AG10803 (cell line): ENCODE data around the gene HSD17B7.
"Not testable (repeated sequence)": the region's sequence is repeated elsewhere in the genome, so short reads cannot be mapped to it uniquely, and the experiment has no call there.

Experiments used
- DNase-seq: peaks from one replicate; pipeline ENCODE4 v3.0.0; 2010; ENCODE audit warnings: low read depth
- H3K4me3 ChIP-seq: 2 replicates; pipeline ENCODE4 v1.5.1; 2011; ENCODE audit warnings: mild to moderate bottlenecking, low read length, control low read depth
- TF ChIP-seq, protein P1 (sequence below): conservative IDR thresholded peaks from 2 replicates; pipeline ENCODE4 v1.5.1; 2011; ENCODE audit warnings: mild to moderate bottlenecking, low read length, control low read depth, inconsistent platforms

The HSD17B7 gene, protein sequence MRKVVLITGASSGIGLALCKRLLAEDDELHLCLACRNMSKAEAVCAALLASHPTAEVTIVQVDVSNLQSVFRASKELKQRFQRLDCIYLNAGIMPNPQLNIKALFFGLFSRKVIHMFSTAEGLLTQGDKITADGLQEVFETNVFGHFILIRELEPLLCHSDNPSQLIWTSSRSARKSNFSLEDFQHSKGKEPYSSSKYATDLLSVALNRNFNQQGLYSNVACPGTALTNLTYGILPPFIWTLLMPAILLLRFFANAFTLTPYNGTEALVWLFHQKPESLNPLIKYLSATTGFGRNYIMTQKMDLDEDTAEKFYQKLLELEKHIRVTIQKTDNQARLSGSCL

DNA sequence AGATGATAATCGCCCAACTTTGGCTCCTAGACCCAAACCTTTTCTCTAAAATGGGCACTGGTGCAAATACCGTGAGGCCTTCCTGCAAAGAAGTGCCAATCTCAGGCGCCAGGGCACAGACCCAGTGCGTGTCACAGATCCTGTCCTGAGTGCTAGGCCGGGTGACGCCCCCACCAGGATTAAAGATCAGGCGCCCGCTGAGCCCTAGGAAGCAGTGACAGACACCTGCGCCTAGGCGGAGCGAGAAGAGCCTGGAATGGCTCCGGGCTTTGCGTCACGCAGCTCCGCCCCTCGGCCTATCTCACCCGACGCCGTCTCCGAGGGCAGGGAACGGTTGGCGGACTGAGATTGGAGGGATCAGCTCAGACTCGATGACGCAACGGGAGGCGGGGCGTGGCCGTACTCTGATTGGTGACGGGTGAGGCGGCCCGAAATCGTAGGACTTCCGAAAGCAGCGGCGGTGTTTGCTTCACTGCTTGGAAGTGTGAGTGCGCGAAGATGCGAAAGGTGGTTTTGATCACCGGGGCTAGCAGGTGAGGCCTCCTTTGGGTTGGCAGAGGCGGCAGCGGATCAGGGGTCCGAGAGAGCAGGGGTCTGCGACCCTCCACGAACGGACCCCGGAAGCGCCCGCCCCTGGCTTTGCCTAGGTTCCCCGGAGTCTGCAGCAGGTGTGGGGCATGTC is at the start of gene HSD17B7:
TSS of gene HSD17B7 (plus strand) at position 400 of the 682 bp plus-strand sequence. CDS start at position 499, 99 bp downstream.
- peak; percentile 32 for DNase-seq
- peak within 1 kb of the TSS; percentile 65 for H3K4me3 ChIP-seq

DNA sequence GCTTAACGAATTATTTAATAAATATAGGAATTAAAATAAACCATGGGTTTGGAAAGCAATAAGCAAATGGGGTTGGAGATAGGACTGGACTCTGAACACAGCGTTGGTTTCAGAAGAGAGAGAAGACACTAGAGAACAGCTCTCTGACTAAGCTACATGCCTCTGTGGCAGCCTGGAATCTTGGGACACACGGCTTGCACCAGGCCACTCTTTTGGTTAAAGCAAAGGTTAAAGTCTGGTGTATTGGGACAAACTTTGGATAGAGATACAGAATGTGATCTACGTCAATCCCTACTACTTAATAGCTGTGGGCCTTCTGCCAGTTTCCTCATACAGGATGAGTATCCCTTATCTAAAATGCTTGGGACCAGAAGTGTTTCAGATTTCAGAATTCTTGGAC is 49.7 kb upstream of the HSD17B7 start:
- no peak overlapping the region for H3K4me3 ChIP-seq
- no peak for DNase-seq
- TF ChIP-seq, protein P1, sequence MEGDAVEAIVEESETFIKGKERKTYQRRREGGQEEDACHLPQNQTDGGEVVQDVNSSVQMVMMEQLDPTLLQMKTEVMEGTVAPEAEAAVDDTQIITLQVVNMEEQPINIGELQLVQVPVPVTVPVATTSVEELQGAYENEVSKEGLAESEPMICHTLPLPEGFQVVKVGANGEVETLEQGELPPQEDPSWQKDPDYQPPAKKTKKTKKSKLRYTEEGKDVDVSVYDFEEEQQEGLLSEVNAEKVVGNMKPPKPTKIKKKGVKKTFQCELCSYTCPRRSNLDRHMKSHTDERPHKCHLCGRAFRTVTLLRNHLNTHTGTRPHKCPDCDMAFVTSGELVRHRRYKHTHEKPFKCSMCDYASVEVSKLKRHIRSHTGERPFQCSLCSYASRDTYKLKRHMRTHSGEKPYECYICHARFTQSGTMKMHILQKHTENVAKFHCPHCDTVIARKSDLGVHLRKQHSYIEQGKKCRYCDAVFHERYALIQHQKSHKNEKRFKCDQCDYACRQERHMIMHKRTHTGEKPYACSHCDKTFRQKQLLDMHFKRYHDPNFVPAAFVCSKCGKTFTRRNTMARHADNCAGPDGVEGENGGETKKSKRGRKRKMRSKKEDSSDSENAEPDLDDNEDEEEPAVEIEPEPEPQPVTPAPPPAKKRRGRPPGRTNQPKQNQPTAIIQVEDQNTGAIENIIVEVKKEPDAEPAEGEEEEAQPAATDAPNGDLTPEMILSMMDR, result no peak

DNA sequence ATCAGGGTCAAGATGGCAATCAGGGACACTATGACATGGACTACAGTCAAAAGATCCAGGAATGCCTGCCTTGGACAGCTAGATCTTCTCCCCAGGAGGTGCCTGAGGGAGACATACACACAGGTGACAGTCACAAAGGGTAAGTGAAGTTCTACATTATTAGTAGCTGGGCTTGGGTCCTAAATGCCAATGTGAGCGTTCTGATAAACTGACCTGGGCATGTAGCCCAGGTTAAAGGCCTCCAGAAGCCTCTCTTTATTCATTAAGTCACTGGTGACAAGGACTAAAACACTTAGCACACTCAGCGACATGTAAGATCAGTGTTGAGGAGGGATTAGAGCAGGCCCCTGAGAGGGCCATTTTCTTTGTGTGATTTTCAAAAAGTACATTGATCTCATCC is 48.9 kb upstream of the HSD17B7 start:
- TF ChIP-seq, protein P1, result no peak
- H3K4me3 ChIP-seq, result no peak overlapping the region
- no peak for DNase-seq

DNA sequence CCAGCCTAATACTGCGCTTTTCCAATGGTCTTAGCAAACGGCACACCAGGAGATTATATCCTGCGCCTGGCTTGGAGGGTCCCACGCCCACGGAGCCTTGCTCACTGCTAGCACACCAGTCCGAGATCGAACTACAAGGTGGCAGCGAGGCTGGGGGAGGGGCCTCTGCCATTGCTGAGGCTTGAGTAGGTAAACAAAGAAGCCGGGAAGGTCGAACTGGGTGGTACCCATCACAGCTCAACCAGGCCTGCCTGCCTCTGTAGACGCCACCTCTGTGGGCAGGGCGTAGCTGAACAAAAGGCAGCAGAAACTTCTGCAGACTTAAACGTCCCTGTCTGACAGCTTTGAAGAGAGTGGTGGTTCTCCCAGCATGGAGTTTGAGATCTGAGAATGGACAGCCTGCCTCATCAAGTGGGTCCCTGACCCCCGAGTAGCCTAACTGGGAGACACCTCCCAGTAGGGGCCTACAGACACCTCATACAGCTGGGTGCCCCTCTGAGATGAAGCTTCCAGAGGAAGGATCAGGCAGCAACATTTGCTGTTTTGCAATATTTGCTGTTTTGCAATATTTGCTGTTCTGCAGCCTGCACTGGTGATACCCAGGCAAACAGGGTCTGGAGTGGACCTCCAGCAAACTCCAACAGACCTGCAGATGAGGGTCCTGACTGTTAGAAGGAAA is 44.1 kb upstream of the HSD17B7 start:
- H3K4me3 ChIP-seq, DNase-seq: not testable (repeated sequence)

DNA sequence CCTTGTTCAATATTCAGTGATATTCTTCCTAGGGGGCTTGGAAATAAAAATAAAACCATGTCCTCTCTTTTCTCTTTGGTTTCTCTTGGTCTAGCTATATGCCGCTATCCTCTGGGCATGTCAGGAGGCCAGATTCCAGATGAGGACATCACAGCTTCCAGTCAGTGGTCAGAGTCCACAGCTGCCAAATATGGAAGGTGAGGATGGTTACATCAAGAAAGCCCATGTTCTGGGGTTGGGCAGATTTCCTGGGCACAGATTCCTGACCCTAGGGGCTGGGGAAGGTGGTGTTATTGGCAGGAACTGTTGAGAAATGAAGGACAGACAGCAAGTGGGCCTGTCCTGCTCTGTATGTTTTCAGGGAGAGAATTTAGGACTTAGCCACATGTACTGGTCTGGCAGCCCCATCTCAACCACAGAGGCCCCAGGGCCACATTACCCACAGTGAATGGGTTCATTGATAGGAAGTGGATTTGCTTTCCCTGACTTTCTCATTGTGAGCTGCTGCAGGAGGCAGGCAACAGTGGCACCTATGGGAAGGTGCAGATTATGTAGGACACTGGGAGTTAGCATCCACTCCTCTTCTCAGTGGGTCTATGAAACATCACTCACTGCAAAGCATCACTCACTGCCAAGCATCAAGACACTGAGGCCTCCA is 37.4 kb upstream of the HSD17B7 start:
- DNase-seq, result peak; percentile 7
- TF ChIP-seq, protein P1, result no peak; the same call in 1 of the 2 replicates
- H3K4me3 ChIP-seq, result no peak overlapping the region

DNA sequence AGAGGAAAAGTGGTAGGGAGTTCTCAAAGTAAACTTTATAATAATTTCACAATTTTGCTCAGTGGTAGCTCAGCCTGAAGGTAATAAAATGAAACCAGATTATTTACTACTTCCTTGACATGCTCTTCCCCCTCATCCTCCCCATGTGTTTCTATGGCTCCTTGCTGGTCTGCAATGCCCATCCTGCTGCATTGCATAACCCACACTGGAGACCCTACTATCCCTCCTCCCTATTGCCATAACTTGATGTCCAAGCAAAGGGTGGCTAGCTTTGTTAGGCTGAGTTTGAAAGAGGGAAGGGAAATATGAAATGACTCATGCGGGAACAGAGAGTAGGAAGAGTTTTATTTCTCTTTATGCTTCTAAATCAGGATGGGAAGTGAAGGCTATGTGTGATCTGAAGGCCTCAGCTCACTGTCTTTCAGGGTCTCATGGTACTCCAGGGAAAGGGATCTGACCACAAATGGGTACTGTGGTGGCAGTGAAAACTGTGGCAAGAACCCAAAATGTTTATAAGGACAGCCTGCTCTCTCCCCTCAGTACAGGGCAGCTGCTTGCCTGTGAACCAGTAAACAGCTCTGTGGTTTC is 36.4 kb upstream of the HSD17B7 start:
- DNase-seq, result peak; percentile 41
- no peak overlapping the region for H3K4me3 ChIP-seq
- TF ChIP-seq, protein P1, result no peak

DNA sequence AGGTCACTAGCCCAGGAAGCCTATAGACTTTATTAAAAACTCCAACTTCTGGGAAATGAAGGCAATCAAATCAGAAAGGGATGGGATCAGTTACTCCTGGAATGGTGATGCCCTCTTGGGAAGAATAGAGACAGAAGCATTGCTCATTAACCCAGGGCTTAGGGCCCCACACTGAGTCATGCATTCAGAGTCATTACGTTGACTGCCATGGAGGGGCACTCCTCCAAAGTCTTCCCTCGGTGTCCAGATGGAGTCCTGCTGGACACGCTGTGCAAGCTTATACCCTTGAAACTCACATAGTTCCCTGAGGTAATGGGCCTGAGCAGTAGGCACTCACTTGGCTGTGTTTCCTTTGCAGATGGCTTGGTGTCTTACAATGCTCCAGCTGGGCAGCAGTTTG is 35.2 kb upstream of the HSD17B7 start:
- TF ChIP-seq, protein P1, result no peak
- DNase-seq, result peak; percentile 28
- H3K4me3 ChIP-seq, result no peak overlapping the region
